Esophagus muscularis mucosa (tissue), 3 donors: Measurements from ENCODE around the gene TRAPPC6A.

Source experiments
- EP300 ChIP-seq: sonication (generic); formaldehyde crosslinking; IDR thresholded peaks from one replicate; pipeline ENCODE4 v1.6.1; 2017; ENCODE audit warnings: antibody characterized with exemption
- TF ChIP-seq, protein P1 (sequence below), 3 experiments: fragments of 200-600 bp in 2 of 3; fragments of 450-650 bp in 1 of 3; sonication (generic) in 2 of 3; IDR thresholded peaks; one replicate each; pipeline ENCODE4 v1.5.1; 2017 to 2019; ENCODE audit warnings: antibody characterized with exemption in 3 of 3, mild to moderate bottlenecking in 2 of 3, moderate library complexity in 1 of 3

DNA sequence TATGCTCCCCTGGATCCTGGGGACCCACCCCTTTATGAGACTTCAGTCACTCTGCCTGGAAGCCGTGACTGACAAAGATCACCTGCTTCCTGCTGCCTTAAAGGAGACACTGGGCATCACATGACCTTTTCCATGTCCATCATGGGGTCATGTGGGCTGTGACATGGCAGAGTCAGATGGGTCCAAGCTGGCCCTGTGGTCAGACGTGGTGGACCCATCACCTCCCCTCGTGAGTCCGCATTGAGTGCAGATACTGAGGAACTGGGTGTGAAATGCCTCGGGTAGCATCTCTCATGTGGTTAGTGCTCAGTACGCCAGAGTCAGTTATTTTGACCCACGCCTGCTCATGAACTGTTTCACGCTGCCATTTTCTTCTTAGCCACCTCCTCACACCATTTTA, 44.4 kb downstream of the TRAPPC6A start:
- TF ChIP-seq, protein P1, sequence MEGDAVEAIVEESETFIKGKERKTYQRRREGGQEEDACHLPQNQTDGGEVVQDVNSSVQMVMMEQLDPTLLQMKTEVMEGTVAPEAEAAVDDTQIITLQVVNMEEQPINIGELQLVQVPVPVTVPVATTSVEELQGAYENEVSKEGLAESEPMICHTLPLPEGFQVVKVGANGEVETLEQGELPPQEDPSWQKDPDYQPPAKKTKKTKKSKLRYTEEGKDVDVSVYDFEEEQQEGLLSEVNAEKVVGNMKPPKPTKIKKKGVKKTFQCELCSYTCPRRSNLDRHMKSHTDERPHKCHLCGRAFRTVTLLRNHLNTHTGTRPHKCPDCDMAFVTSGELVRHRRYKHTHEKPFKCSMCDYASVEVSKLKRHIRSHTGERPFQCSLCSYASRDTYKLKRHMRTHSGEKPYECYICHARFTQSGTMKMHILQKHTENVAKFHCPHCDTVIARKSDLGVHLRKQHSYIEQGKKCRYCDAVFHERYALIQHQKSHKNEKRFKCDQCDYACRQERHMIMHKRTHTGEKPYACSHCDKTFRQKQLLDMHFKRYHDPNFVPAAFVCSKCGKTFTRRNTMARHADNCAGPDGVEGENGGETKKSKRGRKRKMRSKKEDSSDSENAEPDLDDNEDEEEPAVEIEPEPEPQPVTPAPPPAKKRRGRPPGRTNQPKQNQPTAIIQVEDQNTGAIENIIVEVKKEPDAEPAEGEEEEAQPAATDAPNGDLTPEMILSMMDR (IDR thresholded peaks at IDR 0.05): no peak
- TF ChIP-seq EP300: no peak
